Lower lobe of right lung (tissue), 2 donors: ENCODE measurements around the gene VPS50. TPM values are rescaled to one million over a fixed set of nuclear protein-coding genes. Genes with fewer than 3 reads are reported as not detected.

ENCODE experiments used
- ATAC-seq, 2 donors: fragments of 200-7000 bp; cut with Tn5 transposase; one replicate each; pipeline ENCODE4 v1.9.1; 2020 to 2022; ENCODE audit warnings: mild to moderate bottlenecking in 2 of 2, moderate library complexity in 2 of 2
- DNase-seq: peaks from one replicate; pipeline ENCODE4 v3.0.0-alpha.2; 2020
- H3K27ac ChIP-seq: fragments of 200-600 bp; one replicate; pipeline ENCODE4 v1.8.0; 2022
- H3K27me3 ChIP-seq: fragments of 200-600 bp; one replicate; pipeline ENCODE4 v1.8.0; 2022; ENCODE audit warnings: low read depth
- H3K36me3 ChIP-seq: fragments of 200-600 bp; one replicate; pipeline ENCODE4 v1.8.0; 2022; ENCODE audit warnings: mild to moderate bottlenecking
- H3K4me1 ChIP-seq: fragments of 200-600 bp; one replicate; pipeline ENCODE4 v1.8.0; 2022
- H3K4me3 ChIP-seq: fragments of 200-600 bp; one replicate; pipeline ENCODE4 v1.8.0; 2022; ENCODE audit warnings: mild to moderate bottlenecking
- H3K9me3 ChIP-seq: fragments of 200-600 bp; one replicate; pipeline ENCODE4 v1.8.0; 2022
- CTCF ChIP-seq: fragments of 200-600 bp; IDR thresholded peaks from one replicate; pipeline ENCODE4 v1.8.0; 2022; ENCODE audit warnings: antibody characterized with exemption, mild to moderate bottlenecking
- intact Hi-C: fragments of 100-400 bp; cut with DNase I; formaldehyde crosslinking; loops from one replicate; pipeline ENCODE4 v1.11.0; 2022
- total RNA-seq: library from RNA; stranded (reverse); fragmentation: NEBNext Ultra II Directional; extraction: Animal tissue kit (Norgen Biotek cat#: 25700); gene quantifications from one replicate; pipeline ENCODE4 v1.2.1, GENCODE V29; 2021
- donor health status: DM: no; HTN: yes; CAD: no; lungs with severe emphysema.

The VPS50 gene
- total RNA-seq, 1 donor from 2014 or later = 34.6 TPM

GRCh38 chr7:93382362-93382761 lies 150.2 kb downstream of the VPS50 start:
- intact Hi-C loops = no loop called here
- Histone ChIP-seq H3K4me1 (no peaks in the 10 kb centered on the region), H3K4me3 (no peak overlapping the region), H3K27me3 (peaks cover 3% of the 10 kb centered on the region), H3K27ac (no peak overlapping the region), H3K36me3 (no peaks in the 10 kb centered on the region), H3K9me3 (no peaks in the 10 kb centered on the region)
- no peak for TF ChIP-seq CTCF
- DNase-seq = no peak
- no peak for ATAC-seq

- no peak for TF ChIP-seq CTCF
- intact Hi-C loops = no loop called here
- Histone ChIP-seq H3K9me3 (no peaks in the 10 kb centered on the region), H3K4me1 (no peaks in the 10 kb centered on the region), H3K27me3 (peaks cover 3% of the 10 kb centered on the region), H3K27ac (no peak overlapping the region), H3K36me3 (no peaks in the 10 kb centered on the region), H3K4me3 (no peak overlapping the region)
- no peak for ATAC-seq
- no peak for DNase-seq
Observed at GRCh38 chr7:93390660-93391059, 158.5 kb downstream of the VPS50 start.

- Histone ChIP-seq H3K27ac (no peak overlapping the region), H3K9me3 (no peaks in the 10 kb centered on the region), H3K4me1 (no peaks in the 10 kb centered on the region), H3K27me3 (no peaks in the 10 kb centered on the region), H3K36me3 (no peaks in the 10 kb centered on the region), H3K4me3 (no peak overlapping the region)
- no peak for TF ChIP-seq CTCF
- intact Hi-C loops = no loop called here
- DNase-seq (no peak), ATAC-seq (no peak)
Observed at GRCh38 chr7:93392984-93393383, 160.8 kb downstream of the VPS50 start.

DNA sequence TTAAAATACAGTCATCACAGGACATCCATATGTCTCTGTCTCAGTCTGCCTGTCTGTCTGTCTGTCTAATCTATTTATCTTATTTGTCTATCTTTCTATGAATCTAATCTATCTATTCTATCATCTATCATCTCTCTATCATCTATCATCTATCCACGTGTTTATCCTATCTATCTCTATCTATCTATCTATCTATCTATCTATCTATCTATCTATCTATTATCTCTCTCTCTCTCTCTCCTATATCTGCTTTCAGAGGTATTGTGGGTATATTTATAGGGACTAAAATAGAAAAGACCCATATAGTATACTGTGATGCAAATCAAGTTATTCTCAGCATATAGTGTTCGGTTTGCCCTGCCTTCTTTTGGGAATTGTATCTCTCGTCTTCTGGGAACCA lies 167.5 kb downstream of the VPS50 start:
- Histone ChIP-seq H3K36me3 (no peaks in the 10 kb centered on the region), H3K27me3 (no peaks in the 10 kb centered on the region), H3K9me3 (no peaks in the 10 kb centered on the region), H3K27ac (no peak overlapping the region), H3K4me3 (no peak overlapping the region), H3K4me1 (no peaks in the 10 kb centered on the region)
- no peak for TF ChIP-seq CTCF
- ATAC-seq (no peak), DNase-seq (no peak)
- intact Hi-C loops = no loop called here

DNA sequence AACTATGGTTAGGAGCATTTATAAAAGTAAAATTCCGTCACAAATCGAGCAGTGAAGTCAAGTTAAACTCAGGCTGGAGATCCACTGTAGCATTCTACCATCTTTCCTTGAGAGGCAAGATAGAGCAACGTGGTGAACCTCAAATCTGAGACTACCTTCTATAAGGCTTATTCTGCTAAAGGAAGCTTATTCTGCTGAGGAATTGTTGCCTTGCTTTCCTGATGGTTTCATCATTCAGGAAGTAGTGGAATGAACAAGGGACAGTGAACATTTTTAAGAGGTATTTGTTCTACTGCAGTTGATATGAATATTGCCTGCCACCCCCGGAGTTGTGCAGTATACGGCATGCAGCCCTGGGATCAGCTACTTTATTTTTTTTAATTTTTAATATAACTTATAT lies 170.8 kb downstream of the VPS50 start:
- Histone ChIP-seq H3K9me3 (peaks cover 5% of the 10 kb centered on the region), H3K36me3 (no peaks in the 10 kb centered on the region), H3K27ac (no peak overlapping the region), H3K27me3 (no peaks in the 10 kb centered on the region), H3K4me1 (no peaks in the 10 kb centered on the region), H3K4me3 (no peak overlapping the region)
- no peak for TF ChIP-seq CTCF
- intact Hi-C loops = no loop called here
- DNase-seq = no peak
- ATAC-seq = no peak

GRCh38 chr7:93407239-93407638 lies 175.1 kb downstream of the VPS50 start:
- Histone ChIP-seq H3K27ac (no peak overlapping the region), H3K4me1 (no peaks in the 10 kb centered on the region), H3K36me3 (no peaks in the 10 kb centered on the region), H3K4me3 (no peak overlapping the region), H3K27me3 (no peaks in the 10 kb centered on the region), H3K9me3 (peaks cover 5% of the 10 kb centered on the region)
- ATAC-seq = no peak
- intact Hi-C loops = no loop called here
- DNase-seq = no peak
- TF ChIP-seq CTCF = no peak
